Mucosa of stomach (tissue), 1 donor: Measurements from ENCODE around the gene KLHL1.

Source experiments
- H3K27me3 ChIP-seq: one replicate; pipeline ENCODE4 v1.7.0; 2013; ENCODE audit warnings: mild to moderate bottlenecking, low read length; ENCODE audit not compliant: control insufficient read depth, insufficient read depth
- H3K36me3 ChIP-seq: one replicate; pipeline ENCODE4 v1.7.0; 2013; ENCODE audit warnings: low read length; ENCODE audit not compliant: control insufficient read depth, insufficient read depth
- H3K4me1 ChIP-seq: one replicate; pipeline ENCODE4 v1.7.0; 2013; ENCODE audit warnings: mild to moderate bottlenecking, low read length; ENCODE audit not compliant: control insufficient read depth, insufficient read depth
- H3K4me3 ChIP-seq: one replicate; pipeline ENCODE4 v1.7.0; 2013; ENCODE audit warnings: low read length
- H3K9ac ChIP-seq: one replicate; pipeline ENCODE4 v1.7.0; 2013; ENCODE audit warnings: mild to moderate bottlenecking, low read length, moderate library complexity
- H3K9me3 ChIP-seq: one replicate; pipeline ENCODE4 v1.7.0; 2013; ENCODE audit warnings: mild to moderate bottlenecking, low read length, moderate library complexity; ENCODE audit not compliant: control insufficient read depth
- donor health status: Pancreatic carcinoma.

The KLHL1 gene

GRCh38 chr13:69980799-69981198 lies 127.5 kb downstream of the KLHL1 start:
- H3K27me3 ChIP-seq, result no peaks in the 10 kb centered on the region
- H3K9ac ChIP-seq, result no peak overlapping the region
- H3K4me3 ChIP-seq, result no peak overlapping the region
- H3K36me3 ChIP-seq, result no peaks in the 10 kb centered on the region
- no peaks in the 10 kb centered on the region for H3K4me1 ChIP-seq
- no peaks in the 10 kb centered on the region for H3K9me3 ChIP-seq

GRCh38 chr13:69975496-69975895 lies 132.8 kb downstream of the KLHL1 start:
- Histone ChIP-seq H3K4me3 (no peak overlapping the region), H3K27me3 (no peaks in the 10 kb centered on the region), H3K36me3 (no peaks in the 10 kb centered on the region), H3K9me3 (no peaks in the 10 kb centered on the region), H3K9ac (no peak overlapping the region), H3K4me1 (no peaks in the 10 kb centered on the region)

GRCh38 chr13:69970520-69970919 lies 137.7 kb downstream of the KLHL1 start:
- H3K36me3 ChIP-seq, result no peaks in the 10 kb centered on the region

GRCh38 chr13:69959046-69959445 lies 149.2 kb downstream of the KLHL1 start:
- no peak overlapping the region for H3K9ac ChIP-seq
- H3K36me3 ChIP-seq, result no peaks in the 10 kb centered on the region
- no peak overlapping the region for H3K4me3 ChIP-seq
- H3K9me3 ChIP-seq, result no peaks in the 10 kb centered on the region
- H3K27me3 ChIP-seq, result no peaks in the 10 kb centered on the region
- no peaks in the 10 kb centered on the region for H3K4me1 ChIP-seq

More at GRCh38 chr13:69970520-69970919, 137.7 kb downstream of the KLHL1 start:
- Histone ChIP-seq H3K4me3 (no peak overlapping the region), H3K9me3 (no peaks in the 10 kb centered on the region), H3K27me3 (no peaks in the 10 kb centered on the region), H3K9ac (no peak overlapping the region), H3K4me1 (no peaks in the 10 kb centered on the region)

GRCh38 chr13:69956839-69957238 lies 151.4 kb downstream of the KLHL1 start:
- H3K4me3 ChIP-seq, result no peak overlapping the region
- H3K9ac ChIP-seq, result no peak overlapping the region
- H3K9me3 ChIP-seq, result no peaks in the 10 kb centered on the region
- H3K27me3 ChIP-seq, result no peaks in the 10 kb centered on the region
- H3K36me3 ChIP-seq, result no peaks in the 10 kb centered on the region
- no peaks in the 10 kb centered on the region for H3K4me1 ChIP-seq

- H3K9ac ChIP-seq, result no peak overlapping the region
- H3K9me3 ChIP-seq, result no peaks in the 10 kb centered on the region
- H3K27me3 ChIP-seq, result no peaks in the 10 kb centered on the region
- no peak overlapping the region for H3K4me3 ChIP-seq
- no peaks in the 10 kb centered on the region for H3K36me3 ChIP-seq
- H3K4me1 ChIP-seq, result no peaks in the 10 kb centered on the region
Measured at GRCh38 chr13:69956349-69956748, 151.9 kb downstream of the KLHL1 start.

- H3K9ac ChIP-seq, result no peak overlapping the region
Measured at GRCh38 chr13:69955271-69955670, 153.0 kb downstream of the KLHL1 start.

GRCh38 chr13:69951412-69951811 lies 156.8 kb downstream of the KLHL1 start:
- no peaks in the 10 kb centered on the region for H3K36me3 ChIP-seq
- no peak overlapping the region for H3K4me3 ChIP-seq
- no peaks in the 10 kb centered on the region for H3K9me3 ChIP-seq
- no peaks in the 10 kb centered on the region for H3K27me3 ChIP-seq
- H3K4me1 ChIP-seq, result no peaks in the 10 kb centered on the region
- no peak overlapping the region for H3K9ac ChIP-seq

More at GRCh38 chr13:69955271-69955670, 153.0 kb downstream of the KLHL1 start:
- no peaks in the 10 kb centered on the region for H3K27me3 ChIP-seq
- H3K4me1 ChIP-seq, result no peaks in the 10 kb centered on the region
- no peaks in the 10 kb centered on the region for H3K9me3 ChIP-seq
- no peaks in the 10 kb centered on the region for H3K36me3 ChIP-seq
- no peak overlapping the region for H3K4me3 ChIP-seq

GRCh38 chr13:69950160-69950559 lies 158.1 kb downstream of the KLHL1 start:
- Histone ChIP-seq H3K4me1 (no peaks in the 10 kb centered on the region), H3K9ac (no peak overlapping the region), H3K27me3 (no peaks in the 10 kb centered on the region), H3K36me3 (no peaks in the 10 kb centered on the region), H3K9me3 (no peaks in the 10 kb centered on the region), H3K4me3 (no peak overlapping the region)

- no peaks in the 10 kb centered on the region for H3K9me3 ChIP-seq
Measured at GRCh38 chr13:69948016-69948415, 160.2 kb downstream of the KLHL1 start.

GRCh38 chr13:69947582-69947981 lies 160.7 kb downstream of the KLHL1 start:
- Histone ChIP-seq H3K27me3 (no peaks in the 10 kb centered on the region), H3K4me3 (no peak overlapping the region), H3K9me3 (no peaks in the 10 kb centered on the region), H3K36me3 (no peaks in the 10 kb centered on the region), H3K4me1 (no peaks in the 10 kb centered on the region), H3K9ac (no peak overlapping the region)

More at GRCh38 chr13:69948016-69948415, 160.2 kb downstream of the KLHL1 start:
- H3K4me1 ChIP-seq, result no peaks in the 10 kb centered on the region
- H3K4me3 ChIP-seq, result no peak overlapping the region
- H3K9ac ChIP-seq, result no peak overlapping the region
- H3K36me3 ChIP-seq, result no peaks in the 10 kb centered on the region
- H3K27me3 ChIP-seq, result no peaks in the 10 kb centered on the region

- Histone ChIP-seq H3K4me1 (no peaks in the 10 kb centered on the region), H3K9ac (no peak overlapping the region), H3K36me3 (no peaks in the 10 kb centered on the region), H3K9me3 (no peaks in the 10 kb centered on the region), H3K4me3 (no peak overlapping the region), H3K27me3 (no peaks in the 10 kb centered on the region)
Measured at GRCh38 chr13:69946511-69946910, 161.7 kb downstream of the KLHL1 start.

GRCh38 chr13:69935043-69935442 lies 173.2 kb downstream of the KLHL1 start:
- H3K4me3 ChIP-seq, result no peak overlapping the region
- H3K27me3 ChIP-seq, result no peaks in the 10 kb centered on the region
- H3K4me1 ChIP-seq, result no peaks in the 10 kb centered on the region
- no peaks in the 10 kb centered on the region for H3K36me3 ChIP-seq
- H3K9me3 ChIP-seq, result no peaks in the 10 kb centered on the region
- no peak overlapping the region for H3K9ac ChIP-seq
